Hepatic stellate cell (primary cell): ENCODE results near the gene TSNAXIP1.

Source experiments
- DNase-seq: peaks from one replicate; pipeline ENCODE4 v3.0.0; 2011; ENCODE audit warnings: low spot score

The TSNAXIP1 gene

DNA sequence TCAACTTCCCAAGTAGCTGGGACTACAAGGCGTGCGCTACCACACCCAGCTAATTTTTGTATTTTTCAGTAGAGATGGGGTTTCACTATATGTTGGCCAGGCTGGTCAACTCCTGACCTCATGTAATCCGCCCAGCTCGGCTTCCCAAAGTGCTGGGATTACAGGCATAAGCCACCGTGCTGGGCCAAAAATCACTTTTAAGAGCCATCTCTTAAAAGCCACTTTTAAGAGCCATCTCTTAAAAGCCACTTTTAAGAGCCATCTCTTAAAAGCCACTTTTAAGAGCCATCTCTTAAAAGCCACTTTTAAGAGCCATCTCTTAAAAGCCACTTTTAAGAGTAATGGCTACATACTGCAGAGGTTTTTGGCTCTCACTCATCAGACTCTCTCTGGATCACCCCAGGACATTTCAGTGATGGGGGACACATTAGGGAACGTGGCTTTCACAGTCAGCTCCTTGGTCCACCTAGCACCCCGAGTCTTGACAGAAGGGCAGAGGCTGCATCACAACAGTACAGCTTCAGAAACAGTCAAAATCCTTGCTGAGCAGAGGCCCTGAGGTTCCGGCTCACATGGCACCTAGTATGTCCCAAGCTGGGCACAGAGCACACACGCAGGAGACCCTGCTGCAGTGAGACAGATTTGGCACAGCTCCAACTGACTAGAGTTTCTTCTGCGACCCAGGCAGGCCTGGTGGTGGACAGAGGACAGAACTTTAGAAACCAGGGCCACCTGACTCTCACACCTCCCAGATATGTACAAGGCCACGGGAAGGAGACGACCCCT, 23.9 kb upstream of the TSNAXIP1 start:
- DNase-seq: no peak

DNA sequence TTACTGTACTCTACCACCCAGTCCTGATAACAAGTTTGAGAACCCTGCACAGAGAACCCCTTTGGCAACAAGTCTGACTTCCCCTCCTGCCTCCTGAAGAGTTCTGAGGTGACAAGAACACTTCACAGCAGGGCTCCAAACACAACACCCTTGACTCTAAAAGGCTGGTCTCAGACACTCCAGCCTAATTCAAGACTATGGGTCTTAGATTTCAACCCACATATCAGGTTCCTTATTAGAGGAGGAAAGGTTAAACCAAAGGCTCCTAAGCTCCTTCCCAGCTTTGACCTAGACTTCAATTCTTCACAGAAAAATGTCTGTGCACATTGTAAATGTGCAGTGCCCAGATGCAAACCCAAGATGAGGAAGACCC, 23.4 kb upstream of the TSNAXIP1 start:
- no peak for DNase-seq

DNA sequence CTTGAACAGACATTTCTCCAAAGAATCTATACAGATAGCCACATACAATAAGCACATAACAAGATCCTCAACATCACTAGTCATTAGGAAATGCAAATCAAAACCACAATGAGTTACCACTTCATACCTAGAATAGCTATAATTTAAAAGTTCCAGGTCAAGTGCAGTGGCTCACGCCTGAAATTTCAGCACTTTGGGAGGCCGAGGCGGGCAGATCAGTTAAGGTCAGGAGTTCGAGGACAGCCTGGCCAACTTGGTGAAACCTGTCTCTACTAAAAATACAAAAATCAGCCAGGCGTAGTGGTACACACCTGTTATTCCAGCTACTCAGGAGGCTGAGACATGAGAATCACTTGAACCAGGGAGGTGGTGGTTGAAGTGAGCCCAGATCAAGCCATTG, 20.2 kb upstream of the TSNAXIP1 start:
- no peak for DNase-seq

DNA sequence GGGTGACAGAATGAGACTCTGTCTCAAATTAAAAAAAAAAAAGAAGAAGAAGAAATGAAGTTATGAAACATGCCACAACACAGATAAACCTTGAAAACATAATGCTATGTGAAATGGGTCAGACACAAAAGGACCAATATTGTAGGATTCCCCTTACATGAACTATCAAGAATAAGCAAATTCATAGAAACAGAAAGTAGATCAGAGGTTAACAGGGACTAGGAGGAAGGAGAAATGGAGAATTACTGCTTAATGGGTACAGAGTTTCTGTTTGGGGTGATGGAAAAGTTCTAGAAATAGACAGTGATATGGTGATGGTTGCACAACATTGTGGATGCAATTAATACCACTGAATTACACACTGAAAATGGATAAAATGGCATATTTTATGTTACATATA, 16.6 kb upstream of the TSNAXIP1 start:
- no peak for DNase-seq

DNA sequence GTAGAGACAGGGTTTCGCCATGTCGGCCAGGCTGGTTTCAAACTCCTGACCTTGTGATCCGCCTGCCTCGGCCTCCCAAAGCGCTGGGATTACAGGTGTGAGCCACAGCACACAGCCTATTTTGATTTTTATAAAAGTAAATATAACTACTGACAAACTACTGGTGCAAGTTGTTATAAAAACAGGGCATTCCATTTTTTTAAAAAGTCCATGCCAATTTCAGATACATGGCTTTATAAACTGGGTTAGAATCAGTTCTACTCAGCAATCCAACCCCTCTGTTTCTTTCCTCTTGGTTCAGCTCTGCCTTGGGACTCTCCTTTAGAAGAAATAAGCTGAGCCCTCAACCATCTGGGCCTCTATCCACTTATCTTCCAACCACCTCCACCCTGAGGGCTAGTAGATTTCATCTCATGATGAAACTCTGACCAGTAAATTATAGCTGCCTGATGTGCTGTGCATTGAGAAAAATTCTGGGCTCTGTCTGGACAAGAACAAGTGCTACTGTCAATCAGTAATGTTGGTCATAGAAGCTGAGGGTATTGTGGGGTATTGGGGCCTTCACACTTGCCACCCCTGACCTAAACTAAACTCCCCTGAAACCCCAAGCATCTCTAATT, 10.5 kb upstream of the TSNAXIP1 start:
- DNase-seq: no peak

DNA sequence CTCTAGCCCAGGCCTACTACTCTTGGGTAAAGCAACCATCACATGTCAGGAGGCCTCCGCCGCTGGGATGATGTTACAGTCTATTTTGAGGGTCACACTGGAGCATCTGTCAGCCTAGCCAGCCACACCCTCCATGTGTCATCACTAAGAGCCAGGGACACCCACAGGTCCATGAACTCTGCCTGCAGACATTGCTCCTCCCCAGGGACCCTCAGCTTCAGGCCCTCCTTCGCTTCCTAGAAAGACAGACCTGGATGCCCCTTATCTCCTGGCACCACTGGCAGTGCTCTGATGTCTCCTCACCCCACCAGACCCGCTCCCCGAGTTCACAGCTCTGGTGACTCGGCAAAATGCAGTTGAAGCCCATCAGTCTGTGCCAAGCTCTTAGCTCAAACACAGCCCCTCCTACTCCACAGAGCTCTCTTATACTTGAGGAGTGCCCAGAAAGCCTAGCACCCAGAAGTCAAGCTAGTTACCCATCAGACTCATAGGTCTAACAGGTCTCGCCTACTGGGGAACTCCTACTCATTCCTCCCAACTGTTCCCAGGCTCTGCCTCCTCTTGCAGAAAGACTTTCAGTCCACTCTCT, 6.3 kb upstream of the TSNAXIP1 start:
- peak; percentile 32 for DNase-seq

DNA sequence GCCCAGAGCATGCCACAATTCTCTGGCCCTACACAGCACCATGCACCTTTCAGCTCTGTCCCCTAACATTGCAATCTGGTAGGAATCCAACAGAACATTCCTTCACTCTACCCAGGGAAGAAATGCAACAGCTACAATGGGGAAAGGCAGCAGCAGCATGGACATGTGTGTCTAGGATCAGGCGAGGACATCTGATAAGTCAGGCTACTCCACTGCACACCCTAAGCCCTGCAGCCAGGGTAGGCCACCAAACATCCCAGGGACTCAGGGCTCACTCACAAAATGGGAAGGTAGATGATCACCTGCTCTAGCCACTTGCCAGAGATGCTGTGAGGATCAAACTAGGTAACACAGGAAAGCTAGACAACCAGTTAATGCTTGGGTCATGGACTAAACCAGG, 5.4 kb upstream of the TSNAXIP1 start:
- no peak for DNase-seq

DNA sequence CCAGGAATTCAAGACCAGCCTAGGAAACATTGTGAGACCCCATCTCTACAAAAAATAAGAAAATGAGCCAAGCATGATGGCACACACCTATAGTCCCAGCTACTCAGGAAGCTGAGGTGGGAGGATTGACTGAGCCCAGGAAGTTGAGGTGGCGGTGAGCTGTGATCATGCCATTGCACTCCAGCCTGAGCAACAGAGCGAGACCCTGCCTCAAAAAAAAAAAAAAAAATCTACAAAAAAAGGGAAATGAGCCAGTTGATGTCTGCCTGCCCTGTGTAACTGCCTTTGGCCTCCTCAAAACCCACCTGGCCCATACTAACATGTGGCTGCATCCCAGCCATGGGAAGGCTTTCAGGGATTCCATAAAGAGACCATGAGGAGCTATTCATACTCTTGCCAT, 4.8 kb upstream of the TSNAXIP1 start:
- DNase-seq: no peak

DNA sequence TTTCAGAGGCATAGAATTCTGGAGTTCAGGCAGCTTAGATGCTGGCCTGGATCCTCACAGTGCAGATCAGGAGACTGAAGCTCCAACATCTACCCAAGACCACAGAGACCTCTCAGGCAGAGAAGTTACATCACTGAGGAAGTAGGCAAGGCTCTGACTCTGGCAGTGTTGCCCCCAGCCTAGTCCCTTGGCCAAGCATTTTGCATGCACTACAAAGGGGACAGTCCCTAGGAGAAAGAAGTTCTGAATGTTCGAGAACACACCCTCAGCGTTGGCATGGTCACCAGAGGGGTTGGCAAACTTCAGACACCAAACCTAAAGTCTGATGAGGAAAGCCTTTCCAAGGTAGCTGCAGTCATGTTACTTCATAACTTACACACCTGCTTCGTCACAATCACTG, 2.8 kb upstream of the TSNAXIP1 start:
- DNase-seq: no peak

DNA sequence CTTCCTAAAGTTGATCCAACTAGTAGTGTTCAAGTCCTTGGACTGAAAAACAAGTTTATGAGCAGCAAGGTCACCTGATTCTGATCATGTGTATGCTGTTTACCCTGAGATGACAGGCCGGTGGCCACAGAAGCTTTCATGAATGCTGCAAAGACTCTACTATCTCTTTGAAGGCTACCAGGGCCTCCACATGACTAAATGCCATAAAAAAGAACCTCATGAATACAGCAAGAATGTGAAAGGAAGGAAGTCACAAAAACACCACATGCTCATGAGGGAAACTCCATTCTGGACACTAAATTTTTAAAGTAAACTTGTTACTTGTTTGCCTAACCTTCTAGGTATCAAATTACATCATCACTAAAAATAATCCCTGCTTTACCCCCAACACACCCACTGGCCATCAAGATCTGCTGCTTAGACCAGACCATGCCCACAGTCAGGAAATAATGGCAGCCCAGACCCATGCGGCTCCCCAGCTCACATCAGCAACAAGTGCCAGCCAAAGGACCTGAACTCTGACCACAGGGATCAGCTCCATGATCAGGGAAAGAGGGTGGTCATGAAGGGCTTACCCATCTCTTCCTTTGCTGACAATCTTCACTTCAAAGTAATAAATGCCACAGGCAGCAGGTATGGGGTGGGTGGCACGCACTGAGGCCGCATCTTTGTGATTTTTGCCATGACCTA, 1.7 kb upstream of the TSNAXIP1 start:
- DNase-seq: no peak

DNA sequence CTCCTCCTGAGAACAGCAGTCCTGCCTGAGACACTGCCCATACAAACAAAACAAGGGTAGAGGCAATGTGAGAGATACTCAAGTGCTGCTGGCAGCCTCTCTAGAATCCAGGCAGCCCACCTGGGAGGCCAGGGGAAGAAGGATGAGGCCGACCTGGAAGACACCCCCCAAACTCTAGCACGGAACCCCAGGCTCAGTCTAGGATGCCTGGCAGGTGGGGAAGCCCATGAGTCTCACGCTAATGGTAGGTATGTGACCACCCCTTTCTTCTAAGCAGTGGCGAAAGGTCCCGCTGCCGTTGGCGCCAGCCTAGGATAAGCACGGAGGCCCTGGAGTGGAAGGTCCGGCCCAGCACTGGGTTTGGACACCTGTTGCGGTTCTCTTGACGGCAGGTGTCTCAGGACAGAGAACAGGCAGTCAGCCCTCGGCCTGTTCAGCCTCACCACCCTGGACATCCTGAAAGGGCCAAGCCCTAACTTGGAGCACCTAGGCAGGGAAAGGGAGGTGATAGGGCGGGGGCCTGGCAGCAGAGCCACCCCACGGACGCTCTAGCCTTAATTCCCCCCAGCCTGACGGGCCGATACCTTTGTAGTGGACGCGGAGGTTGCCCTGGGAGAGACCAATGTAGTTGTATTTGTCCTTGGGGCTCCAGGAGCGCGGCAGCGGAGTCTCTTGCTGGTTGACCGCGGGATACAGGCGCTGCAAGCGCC, 816 bp upstream of the TSNAXIP1 start:
- no peak for DNase-seq

DNA sequence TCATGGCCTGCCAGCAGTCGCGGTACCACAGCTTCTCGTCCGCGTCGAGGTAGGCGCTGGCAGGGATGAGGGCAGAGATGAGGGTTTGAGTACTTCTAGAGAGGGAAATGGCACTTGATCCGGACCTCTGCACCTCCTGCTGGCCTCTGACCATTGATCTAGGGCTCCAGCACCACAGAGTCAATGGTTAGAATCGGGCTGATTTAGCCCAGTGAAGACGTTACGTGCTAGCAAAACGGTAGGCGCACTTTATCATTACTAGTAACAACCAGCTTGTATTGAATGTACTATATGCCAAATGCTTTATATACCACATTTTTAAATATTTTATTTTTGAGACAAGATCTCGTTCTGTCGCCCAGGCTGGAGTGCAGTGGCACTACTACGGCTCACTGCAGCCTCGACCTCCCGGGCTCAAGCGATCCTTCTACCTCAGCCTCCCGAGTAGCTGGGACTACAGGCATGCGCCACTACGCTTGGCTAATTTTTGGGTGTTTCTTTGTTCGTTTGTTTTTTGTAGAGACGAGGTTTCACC, 526 bp downstream of the TSNAXIP1 start:
- DNase-seq: no peak

DNA sequence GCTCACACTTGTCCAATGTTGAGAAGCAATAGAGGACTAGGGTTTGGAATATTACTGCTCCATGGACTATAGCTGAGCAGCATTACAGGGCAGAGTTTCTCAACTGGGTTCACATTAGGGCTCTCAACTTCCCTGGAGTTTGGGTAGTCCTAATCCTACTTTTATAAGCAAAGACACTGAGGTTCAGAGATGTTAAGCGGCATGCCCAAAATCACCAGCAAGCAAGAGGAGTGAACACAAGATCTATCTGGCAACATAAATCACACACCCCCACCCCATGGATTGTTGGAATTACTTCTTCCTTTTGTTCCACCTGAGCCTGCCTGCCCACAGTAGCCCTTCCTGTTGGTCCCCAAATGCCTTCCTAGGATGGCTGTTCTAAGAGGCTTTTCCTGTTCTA, 5.2 kb downstream of the TSNAXIP1 start:
- no peak for DNase-seq

DNA sequence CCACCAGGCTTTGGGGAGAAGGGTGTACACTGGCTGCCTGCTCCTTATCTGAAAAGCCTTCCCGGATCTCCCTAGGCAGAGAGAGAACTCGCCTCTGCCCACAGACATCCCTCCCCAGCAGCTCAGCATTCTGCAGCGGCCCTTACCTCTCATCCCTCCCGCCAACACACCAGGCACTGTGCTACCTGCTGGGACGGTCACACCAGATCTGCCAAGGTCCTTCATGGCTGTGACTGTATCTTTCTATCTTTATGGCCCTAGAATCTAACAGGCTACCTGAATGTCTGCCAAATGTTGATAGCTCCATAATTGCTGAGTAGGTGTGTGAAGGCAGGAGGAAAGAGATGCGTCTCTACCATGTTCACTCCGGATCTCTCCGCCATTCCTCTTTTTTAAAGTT, 7.9 kb downstream of the TSNAXIP1 start:
- DNase-seq: no peak

DNA sequence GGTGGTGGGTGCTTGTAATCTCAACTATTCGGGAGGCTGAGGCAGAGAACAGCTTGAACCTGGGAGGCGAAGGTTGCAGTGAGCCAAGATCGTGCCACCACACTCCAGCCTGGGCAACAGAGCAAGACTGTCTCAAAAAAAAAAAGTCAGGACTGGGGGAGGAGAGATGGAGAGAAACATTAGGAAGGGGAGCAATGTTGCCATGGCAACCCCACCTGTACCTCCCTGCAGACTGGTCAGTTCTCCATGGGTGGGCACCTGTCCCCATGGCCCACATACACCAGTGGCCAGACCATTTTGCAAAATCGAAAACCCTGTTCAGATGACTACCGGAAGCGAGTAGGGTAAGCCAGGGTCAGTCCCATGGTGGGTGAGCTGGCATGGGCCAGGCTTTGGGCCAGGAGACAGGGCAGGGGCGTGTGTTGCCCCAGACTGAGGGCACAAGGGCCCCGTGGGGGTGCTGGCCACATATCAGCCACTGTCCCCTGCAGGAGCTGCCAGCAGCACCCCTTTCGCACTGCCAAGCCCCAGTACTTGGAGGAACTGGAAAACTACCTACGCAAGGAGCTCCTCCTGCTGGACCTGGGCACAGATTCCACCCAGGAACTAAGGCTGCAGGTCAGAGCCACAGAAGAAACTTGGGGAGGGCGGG, 14.0 kb downstream of the TSNAXIP1 start:
- DNase-seq: no peak

DNA sequence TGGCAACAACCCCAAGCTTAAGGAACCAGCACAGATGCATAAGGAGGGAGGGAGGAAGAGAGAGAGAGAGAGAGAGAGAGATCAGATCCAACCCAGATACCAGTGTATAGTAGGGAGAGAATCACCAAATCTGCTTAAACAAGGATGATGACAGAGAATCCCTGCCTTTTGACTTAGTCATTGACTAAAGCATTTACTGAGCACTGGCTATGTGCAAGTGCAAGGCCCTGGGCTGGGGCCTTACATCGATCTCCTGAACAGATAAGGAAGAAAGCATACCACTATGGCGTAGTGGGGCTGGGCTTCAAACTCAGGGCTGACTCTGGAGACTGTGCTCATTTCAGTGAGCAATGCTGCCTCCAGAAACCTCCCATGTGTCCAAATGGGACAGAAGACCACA, 15.8 kb downstream of the TSNAXIP1 start:
- no peak for DNase-seq

DNA sequence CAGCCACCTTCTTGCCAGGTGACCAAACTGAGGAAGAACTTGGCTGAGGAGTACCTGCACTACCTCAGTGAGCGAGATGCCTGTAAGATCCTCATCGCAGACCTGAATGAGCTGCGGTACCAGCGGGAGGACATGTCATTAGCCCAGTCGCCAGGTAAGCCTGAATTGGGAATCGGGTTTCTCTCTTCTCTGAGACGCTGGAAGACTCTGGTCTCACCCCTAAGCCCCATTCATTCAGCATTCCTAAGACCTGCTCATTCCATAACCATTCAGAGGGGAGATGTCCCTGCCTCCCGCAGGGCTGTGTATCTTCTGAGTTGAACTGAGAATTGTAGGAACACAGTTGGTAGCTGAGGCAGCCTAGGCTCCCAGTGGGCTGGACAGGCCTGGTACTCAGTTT, 18.4 kb downstream of the TSNAXIP1 start:
- no peak for DNase-seq

DNA sequence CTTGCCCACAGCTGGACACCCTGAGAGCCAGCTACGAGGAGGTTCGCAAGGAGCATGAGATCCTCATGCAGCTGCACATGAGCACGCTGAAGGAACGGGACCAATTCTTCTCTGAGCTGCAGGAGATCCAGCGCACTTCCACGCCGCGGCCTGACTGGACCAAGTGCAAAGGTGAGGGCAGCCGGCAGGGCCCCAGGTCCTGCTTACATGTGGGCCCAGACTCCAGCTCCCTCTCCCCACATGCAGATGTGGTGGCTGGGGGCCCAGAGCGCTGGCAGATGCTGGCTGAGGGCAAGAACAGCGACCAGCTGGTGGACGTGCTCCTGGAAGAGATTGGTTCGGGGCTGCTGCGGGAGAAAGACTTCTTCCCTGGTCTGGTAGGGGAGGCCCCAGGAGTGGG, 19.2 kb downstream of the TSNAXIP1 start:
- DNase-seq: no peak

DNA sequence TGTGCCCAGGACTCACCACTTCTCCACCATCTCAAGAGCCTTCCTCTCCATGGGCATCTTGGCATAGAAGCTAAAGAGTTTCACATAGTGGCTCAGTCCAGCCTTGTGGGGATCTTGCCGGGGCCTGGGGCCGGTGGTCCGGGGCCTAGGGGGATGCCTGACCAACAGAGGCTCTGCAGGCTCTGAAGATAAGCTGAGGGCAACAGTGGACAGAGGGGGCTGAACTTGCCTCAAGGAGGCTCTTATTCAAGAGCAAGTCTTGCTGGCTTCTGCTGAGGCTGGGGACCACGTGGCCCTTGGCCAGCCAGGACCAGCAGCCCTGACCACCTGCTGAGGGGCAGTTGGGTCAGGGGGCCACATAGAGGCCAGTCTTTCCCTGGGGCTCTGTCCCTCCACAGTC, 22.0 kb downstream of the TSNAXIP1 start:
- DNase-seq: no peak

DNA sequence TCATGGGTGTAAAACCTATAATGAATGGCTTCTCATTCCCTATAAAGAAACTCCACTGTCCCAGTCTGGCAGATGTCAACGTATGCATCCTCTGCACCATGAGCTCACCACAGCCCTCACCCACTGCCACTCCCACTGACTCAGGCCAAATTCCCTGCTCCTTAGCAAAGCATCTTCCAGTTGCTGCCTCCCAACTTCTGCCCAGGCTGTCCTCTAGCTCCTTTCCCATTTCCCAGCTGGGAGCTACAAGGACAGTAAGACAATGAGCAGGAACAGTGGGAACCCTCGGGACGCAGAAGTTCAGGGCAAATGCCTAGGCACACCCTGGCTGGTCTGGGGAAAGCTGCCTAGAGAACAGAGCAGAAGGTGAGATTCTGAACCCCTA, 26.3 kb downstream of the TSNAXIP1 start:
- DNase-seq: peak; percentile 89

DNA sequence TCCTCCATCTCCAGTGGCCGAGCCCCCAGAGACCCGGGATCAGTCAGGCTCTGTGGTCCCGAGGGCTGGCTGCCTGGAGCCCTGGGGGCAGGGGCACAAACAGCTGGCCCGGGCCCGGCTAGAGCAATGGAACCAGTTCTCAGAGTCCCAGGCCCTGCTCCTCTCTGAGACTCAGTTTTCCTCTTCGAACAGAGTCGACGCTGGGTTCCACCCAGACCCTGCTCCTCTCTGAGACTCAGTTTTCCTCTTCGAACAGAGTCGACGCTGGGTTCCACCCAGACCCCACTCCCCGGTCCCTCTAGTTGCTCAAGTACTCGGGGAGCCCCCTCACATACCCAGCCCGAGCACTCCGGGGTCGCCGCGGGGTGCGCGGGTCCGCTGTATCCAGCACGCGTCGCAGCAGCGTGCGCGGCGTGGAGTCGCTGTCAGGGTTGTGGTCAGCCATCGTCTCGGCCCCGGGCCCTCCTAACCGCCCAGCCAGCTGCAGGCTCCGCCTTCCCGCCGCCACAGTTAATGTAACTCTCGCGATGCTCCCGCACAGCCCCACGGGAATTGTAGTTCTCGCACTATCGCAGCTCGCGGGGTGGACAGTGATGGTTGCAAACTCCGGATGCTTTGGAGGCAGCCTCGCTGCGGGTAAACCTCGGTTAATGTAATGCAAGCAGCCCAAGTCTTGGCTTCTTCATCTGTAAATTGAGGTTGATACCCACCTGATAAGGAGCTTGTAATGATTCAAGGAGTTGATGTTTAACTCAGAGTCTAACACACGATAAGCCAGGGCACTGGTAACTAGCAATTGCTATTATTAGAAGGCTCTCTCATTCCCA, 26.9 kb downstream of the TSNAXIP1 start:
- DNase-seq: peak; percentile 96
